Activated CD8-positive, alpha-beta memory T cell treated with anti-CD3 and anti-CD28 coated beads for 36 hours (primary cell): ENCODE measurements around the gene ASAH2. TPM values are rescaled to one million over a fixed set of nuclear protein-coding genes. Genes with fewer than 3 reads are reported as not detected.
"Not testable (repeated sequence)": the region's sequence is repeated elsewhere in the genome, so short reads cannot be mapped to it uniquely, and the experiment has no call there.

Source experiments
- CTCF ChIA-PET: fragments of 350-600 bp; sonication (Branson Sonifier 250); formaldehyde crosslinking; loops from one replicate; lab custom pipeline; 2021; ENCODE audit warnings: antibody characterized with exemption; lab: Charles Lee
- POLR2A ChIA-PET: fragments of 350-600 bp; sonication (Branson Sonifier 250); formaldehyde crosslinking; loops from one replicate; lab custom pipeline; 2021; ENCODE audit warnings: antibody characterized with exemption; lab: Charles Lee
- total RNA-seq, 2 experiments: library from RNA; stranded (reverse); gene quantifications; one replicate each; pipeline ENCODE4 v1.2.3, GENCODE V29; 2021

The ASAH2 gene
- total RNA-seq, result 1 to 10 TPM; 4.8 to 5.2 TPM

GRCh38 chr10:50251394-50251793, at the start of gene ASAH2:
Gene ASAH2 (minus strand): TSS chr10:50251516. CDS start chr10:50248610, 2,906 bp downstream.
- POLR2A ChIA-PET, result no interaction called here
- CTCF ChIA-PET, result no interaction called here

GRCh38 chr10:50299948-50300669, 48.8 kb upstream of the ASAH2 start:
- POLR2A ChIA-PET, result no interaction called here
- CTCF ChIA-PET, result no interaction called here

- ChIA-PET CTCF (no interaction called here), POLR2A (no interaction called here)
Observed at GRCh38 chr10:50295367-50295766, 44.1 kb upstream of the ASAH2 start.

- CTCF ChIA-PET, result no interaction called here
- POLR2A ChIA-PET, result no interaction called here
Observed at GRCh38 chr10:50294582-50294981, 43.3 kb upstream of the ASAH2 start.

- POLR2A ChIA-PET, result no interaction called here
- CTCF ChIA-PET, result no interaction called here
Observed at GRCh38 chr10:50293513-50294313, 42.4 kb upstream of the ASAH2 start.

GRCh38 chr10:50291261-50291850, 40.0 kb upstream of the ASAH2 start:
- ChIA-PET CTCF (no interaction called here), POLR2A (no interaction called here)

- ChIA-PET CTCF (interaction anchor here (0.6 kb wide), 1 partner anchor 151 kb away, joined by 3 read pairs; no protein-coding TSS in a partner anchor), POLR2A (no interaction called here)
Observed at GRCh38 chr10:50289196-50289595, 37.9 kb upstream of the ASAH2 start.

- CTCF ChIA-PET, result no interaction called here
- POLR2A ChIA-PET, result no interaction called here
Observed at GRCh38 chr10:50286996-50287803, 35.9 kb upstream of the ASAH2 start.

GRCh38 chr10:50286517-50286916, 35.2 kb upstream of the ASAH2 start:
- POLR2A ChIA-PET, result no interaction called here
- CTCF ChIA-PET, result no interaction called here

GRCh38 chr10:50281967-50282522, 30.7 kb upstream of the ASAH2 start:
- POLR2A ChIA-PET, result no interaction called here
- CTCF ChIA-PET, result no interaction called here

- POLR2A ChIA-PET, result no interaction called here
- CTCF ChIA-PET, result no interaction called here
Observed at GRCh38 chr10:50281210-50281966, 30.1 kb upstream of the ASAH2 start.

GRCh38 chr10:50280049-50280841, 28.9 kb upstream of the ASAH2 start:
- ChIA-PET POLR2A (no interaction called here), CTCF (no interaction called here)

- POLR2A ChIA-PET, result no interaction called here
- CTCF ChIA-PET, result no interaction called here
Observed at GRCh38 chr10:50279489-50279888, 28.2 kb upstream of the ASAH2 start.

- POLR2A ChIA-PET, result no interaction called here
- CTCF ChIA-PET, result interaction anchor here (0.8 to 1.4 kb wide), 3 partner anchors 9 to 93 kb away, joined by 3 to 4 read pairs (median 3); no protein-coding TSS in a partner anchor
Observed at GRCh38 chr10:50275650-50276235, 24.4 kb upstream of the ASAH2 start.

GRCh38 chr10:50272531-50272930, 21.2 kb upstream of the ASAH2 start:
- POLR2A ChIA-PET, result no interaction called here
- CTCF ChIA-PET, result interaction anchor here (0.7 kb wide), 1 partner anchor 149 kb away, joined by 7 read pairs; no protein-coding TSS in a partner anchor

- POLR2A ChIA-PET, result no interaction called here
- CTCF ChIA-PET, result no interaction called here
Observed at GRCh38 chr10:50271564-50272250, 20.4 kb upstream of the ASAH2 start.

GRCh38 chr10:50267877-50268276, 16.6 kb upstream of the ASAH2 start:
- CTCF ChIA-PET, POLR2A ChIA-PET: not testable (repeated sequence)
